HG03045 (cell line): Measurements from ENCODE around the gene HSD17B12.
"Not testable (repeated sequence)": the region's sequence is repeated elsewhere in the genome, so short reads cannot be mapped to it uniquely, and the experiment has no call there.

Source experiments
- ATAC-seq: cut with Tn5 transposase; IDR thresholded peaks from one replicate; pipeline ENCODE4 v1.9.1; 2021; ENCODE audit warnings: mild to moderate bottlenecking, moderate library complexity; ENCODE audit not compliant: unreplicated experiment

Gene HSD17B12

DNA sequence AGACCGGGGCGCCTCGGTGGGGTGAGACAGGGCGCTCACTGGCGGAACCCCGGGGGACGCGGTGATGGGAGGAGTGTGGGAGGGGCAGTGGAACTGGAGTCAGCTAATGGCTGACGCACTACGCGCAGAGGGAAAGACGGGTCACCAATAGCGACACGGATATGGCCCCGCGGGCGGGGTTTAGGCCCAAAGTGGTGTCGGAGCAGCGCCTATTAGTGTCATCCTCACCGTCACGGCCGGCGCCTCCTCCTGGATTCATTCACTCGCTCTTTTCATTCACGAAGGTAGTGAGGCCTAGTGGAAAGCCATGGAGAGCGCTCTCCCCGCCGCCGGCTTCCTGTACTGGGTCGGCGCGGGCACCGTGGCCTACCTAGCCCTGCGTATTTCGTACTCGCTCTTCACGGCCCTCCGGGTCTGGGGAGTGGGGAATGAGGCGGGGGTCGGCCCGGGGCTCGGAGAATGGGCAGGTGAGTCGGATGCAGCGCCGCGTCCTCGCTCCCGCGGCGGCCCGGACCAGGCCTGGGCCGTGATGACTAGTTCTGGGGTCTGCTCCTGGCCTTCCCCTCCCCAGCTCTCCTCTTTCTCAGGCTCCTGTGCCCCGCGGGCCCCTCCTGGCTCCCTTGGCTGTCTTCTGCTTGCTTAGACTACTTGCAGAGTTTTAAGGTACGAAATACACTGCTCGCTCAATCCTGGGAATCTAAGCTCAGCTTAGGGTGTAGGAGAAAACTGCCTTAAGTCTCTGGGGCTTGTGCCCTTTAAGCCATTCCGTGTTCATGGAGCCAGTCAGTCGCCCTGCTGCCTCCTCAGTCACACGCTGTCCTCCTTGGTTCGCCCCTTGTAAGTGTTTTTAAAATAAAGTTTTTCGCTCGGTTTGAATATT is at the start of gene HSD17B12:
Gene HSD17B12 (plus strand): TSS at position 218 of the 880 bp plus-strand sequence. CDS start 90 bp downstream, at position 308.
- peak; percentile 98 for ATAC-seq

DNA sequence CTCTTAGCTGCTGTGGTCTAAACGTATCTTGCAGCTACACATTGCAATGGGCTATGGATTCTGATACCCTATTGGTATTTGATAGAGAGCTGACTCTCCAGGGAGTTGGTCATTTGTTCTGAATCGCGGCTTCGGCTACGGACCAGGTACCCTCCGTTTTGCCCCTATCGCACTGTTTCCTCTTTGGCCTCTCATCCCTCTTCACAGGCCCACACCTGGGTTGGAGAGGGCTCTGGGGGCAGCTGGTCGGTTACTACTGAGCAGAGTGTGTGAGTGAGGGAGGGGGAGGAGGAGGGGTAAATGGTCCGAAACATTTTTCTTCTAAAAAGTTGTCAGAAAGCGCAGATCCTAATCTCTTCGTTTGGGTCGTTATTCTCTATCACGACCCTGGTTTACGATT is 48.8 kb upstream of the HSD17B12 start:
- no peak for ATAC-seq

DNA sequence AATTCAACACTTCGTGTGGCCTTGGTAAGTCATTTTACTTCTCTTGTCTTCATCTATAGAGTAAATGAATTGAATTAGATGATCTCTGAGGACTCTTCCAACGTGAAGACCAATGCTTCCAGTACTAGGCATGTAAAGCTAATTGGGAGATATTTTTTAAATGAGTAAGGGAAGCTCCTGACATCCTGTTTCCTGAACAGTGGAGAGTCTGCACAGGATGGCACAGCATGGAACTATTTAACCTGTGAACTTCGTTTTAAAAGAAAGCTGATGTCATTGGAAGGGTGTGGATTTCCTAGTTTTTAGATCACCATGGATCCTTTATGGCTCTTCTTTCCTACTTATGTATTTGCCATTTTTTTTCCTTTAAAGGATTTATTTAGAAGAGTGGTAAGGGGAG is 48.4 kb upstream of the HSD17B12 start:
- no peak for ATAC-seq

DNA sequence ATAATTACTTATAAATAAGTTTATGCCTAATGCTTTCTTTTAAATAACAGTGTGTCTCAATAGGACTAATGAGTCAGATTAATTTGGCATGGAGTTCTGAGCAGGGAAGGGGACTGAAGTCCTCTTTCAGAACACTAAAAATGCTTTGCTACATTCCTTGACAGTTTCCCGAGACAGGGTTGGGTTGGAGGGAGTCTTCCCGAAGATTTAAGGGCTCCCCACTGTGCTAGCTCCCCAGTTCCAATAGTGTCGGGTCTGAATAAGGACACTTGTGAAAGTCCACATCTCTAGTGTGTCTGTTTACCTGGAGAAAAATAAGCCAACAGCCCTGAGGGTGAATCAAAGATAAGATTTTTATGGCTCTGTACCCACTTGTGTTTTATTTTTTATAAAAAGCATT is 41.8 kb upstream of the HSD17B12 start:
- ATAC-seq, result no peak

DNA sequence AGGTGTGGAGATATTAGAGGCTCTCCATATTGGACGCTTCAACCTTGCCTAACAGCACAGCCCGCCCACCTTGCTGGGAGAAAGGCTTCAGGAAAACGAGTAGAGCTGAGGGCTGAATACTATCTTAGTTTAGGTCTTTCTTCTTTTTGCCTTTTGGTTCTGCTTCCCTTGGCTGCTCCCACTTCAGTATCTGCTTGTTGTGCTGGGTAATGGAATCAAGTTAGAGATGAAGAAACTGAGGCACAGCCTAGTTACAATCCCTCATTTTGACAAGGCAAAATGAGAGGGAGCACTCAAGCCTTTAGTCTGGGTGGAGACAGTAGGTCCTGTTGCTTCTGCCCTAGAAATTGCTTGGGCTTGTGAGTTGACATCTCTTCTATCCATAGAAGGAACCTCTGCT is 41.3 kb upstream of the HSD17B12 start:
- no peak for ATAC-seq

DNA sequence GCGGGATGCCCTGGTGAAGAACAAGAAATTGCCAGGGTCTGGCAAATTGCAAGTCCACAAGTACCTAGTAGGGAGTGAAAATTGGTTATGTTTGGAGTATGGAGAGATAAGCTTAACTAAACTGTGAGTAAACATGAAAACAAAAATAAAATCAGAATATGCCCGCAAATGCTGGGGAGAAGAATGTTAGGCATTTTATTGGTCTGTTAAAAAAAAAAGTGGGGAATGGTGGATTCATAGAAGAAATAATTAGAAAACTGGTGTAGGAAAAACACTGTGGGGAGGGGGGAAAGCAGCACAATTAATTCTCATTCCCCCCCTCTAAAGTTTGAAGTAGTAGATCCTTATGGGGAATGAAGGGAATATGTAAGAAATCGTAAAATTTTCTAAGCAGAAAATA is 40.6 kb upstream of the HSD17B12 start:
- ATAC-seq, result no peak

DNA sequence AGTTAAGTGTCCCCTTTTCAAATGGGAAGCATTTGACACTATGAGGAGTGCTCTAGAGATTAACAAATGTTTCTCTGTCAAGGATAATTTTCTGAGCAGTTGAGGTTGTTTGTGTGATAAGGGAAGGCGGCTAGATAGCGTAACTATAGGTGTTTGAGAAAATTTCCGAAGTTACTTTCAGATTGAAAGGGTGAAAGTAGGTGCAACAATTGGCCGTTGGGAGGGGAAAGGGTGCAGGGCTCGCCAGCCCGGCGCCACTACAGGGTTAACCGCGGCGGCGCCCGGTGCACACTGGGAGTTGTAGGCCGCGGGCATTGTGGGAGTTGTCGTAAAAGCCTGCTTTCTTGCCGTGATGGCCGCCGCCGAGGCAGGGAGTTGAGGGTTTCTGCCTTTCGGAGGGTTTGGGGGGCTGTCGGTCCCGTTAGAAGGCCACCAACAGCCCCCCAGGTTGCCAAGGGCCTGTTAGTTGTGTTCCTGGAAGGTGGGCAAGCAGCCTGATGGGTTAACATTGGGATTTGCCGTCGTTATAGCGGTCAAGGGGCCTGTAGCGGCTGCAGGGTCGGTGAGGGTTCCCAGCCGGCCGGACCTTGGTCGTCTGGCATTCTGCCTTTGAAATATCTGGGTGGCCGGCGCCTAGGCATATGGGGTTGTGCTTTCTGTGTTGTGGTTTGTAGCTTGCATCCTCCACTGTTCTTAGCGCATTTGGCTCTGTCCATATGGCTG is 36.5 kb upstream of the HSD17B12 start:
- peak; percentile 100 for ATAC-seq

DNA sequence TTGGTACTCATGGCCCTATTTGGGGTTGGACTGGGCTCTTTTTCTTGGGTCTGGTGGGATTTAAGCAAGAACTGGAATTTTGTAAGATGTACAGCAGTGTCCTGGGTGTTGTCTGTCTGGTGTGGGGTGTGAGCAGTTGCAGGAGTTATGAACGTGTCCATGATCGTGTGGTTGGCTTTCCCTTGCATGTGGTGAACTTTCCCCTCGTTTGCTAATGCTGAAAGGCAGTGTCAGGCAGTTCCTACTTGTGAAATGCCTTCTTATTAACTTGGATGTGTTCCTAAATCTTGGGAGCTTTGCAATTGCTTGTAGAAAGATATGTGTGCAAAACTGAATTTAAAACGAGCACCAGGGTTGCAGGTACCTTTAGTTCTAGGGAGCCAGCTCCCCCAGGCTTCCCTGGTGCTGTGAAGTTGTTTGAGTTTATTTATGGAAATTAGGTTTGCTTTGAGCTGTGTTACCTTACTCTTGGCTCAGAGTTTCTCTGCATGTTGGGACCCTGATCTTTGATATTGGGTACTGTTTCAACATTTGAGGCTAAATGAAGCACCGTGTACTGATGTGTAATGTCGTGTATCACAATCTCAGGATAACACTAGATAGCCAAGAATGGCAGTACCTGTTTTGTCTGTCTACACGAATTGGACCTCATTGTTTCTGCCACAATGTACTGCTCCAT is 35.8 kb upstream of the HSD17B12 start:
- ATAC-seq, result no peak

DNA sequence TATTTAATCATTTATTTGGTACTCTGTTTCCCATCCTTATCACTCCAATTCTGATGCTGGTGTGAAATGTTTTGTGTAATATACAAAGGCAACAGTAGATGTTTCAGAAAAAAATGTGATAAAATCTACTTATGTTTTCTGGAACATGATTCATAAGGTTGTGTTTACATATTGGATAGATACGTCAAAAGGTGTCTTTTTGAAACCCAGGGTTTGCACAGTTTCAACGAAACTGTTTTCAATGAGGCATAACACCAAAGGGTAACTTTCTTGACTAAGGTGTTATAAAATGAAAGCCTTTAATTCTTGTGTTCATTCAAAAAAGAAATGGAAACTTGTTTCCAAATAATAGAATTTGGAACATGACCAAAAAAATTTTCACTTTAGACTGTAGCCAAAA is 33.8 kb upstream of the HSD17B12 start:
- ATAC-seq, result no peak

DNA sequence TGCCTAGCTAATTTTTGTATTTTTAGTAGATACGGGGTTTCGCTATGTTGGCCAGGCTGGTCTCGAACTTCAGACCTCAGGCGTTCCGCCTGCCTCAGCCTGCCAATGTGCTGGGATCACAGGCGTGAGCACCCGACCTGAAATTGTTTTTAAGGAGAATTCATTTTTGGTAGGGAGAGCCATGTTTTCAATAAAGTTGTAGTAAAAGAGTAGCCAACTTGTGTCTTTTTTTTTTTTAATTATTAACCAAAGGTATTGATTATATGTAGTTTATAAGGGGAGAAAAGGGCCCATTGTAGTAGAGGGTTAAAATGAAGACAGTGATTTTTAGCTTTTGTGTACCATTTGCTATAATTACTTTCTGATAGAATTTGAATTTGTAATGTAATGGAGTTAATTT is 31.6 kb upstream of the HSD17B12 start:
- no peak for ATAC-seq

DNA sequence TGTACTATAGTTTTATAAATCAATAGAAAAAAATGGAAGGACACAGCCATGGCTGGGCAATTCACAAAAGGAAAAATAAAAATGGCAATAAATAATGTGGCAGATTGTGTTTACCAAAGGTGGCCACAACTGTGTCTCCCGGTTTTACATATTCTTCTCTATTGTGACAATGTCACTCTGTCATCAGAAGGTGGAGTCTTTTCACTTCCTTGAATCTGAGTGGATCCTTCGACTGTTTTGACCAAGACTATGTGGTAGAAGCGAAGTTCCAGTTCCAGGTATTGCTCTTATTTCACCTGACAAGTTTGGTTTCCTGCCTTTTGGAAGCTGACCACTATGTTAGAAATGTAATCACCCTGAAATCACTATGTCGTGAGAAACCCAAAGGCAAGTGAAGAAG is 31.0 kb upstream of the HSD17B12 start:
- no peak for ATAC-seq

DNA sequence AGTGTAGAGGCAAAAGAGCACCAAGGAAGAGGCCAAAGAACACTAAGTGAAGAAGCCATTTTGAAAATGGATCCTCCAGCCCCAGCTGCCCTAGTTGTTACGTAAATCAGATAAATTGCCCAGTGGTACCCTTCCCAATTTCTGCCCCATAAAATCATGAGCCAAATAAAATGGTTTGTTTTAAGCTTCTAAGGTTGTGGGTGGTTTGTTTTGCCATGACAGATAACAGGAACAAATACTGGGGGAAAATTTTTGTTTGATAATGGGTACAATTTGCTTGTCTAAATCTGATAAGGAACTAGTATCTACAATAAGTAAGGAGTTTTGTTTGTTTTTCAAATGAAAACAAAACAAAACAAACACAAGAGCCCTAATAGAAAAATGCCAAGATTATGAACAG is 30.6 kb upstream of the HSD17B12 start:
- ATAC-seq, result no peak

DNA sequence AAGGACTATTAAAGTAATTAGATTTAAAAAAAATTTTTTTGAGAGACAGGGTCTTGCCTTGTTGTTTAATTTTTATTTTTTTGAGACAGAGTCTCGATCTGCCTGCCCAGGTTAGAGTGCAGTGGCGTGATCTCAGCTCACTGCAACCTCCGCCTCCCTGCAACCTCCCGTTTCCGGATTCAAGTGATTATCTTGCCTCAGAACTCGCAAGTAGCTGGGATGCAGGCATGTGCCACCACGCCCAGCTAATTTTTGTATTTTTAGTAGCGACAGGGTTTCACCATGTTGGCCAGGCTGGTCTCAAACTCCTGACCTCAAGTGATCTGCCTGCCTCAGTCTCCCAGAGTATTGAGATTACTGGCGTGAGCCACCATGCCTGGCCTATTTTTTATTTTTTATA is 17.5 kb upstream of the HSD17B12 start:
- ATAC-seq, result not testable (repeated sequence)

DNA sequence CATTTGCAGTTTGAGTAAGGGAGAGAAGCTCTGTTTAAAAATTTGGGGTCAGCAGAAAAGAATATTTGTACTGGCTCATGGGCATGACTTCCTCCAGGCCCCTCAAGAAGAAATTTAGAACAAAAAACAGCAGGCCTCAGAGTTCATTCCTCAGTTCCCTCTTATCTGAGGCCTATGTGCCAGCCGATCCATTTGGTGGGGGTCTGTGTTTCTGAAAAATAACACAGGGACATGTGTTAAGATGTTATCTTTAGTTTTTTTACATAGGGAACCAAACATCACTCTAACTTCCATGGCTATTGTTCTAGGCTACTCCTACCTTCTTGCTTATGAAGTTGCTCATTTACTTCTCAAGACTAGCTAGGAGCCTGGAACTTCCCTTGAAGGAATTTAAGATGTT is 16.2 kb upstream of the HSD17B12 start:
- ATAC-seq, result no peak

DNA sequence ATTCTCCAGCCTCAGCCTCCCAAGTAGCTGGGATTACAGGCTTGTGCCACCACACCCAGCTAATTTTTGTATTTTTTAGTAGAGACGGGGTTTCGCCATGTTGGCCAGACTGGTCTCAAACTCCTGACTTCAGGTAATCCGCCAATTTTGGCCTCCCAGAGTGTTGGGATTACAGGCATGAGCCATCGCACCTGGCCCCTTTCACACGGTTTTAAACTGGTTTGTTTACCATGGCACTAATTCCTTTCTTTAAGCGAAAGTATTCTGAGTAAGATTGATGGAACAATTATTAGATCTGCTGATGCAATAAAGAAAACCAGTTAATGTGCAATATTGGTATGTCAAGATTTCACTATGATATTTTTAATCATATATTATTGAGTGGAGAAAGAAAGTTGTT is 9.3 kb upstream of the HSD17B12 start:
- not testable (repeated sequence) for ATAC-seq

DNA sequence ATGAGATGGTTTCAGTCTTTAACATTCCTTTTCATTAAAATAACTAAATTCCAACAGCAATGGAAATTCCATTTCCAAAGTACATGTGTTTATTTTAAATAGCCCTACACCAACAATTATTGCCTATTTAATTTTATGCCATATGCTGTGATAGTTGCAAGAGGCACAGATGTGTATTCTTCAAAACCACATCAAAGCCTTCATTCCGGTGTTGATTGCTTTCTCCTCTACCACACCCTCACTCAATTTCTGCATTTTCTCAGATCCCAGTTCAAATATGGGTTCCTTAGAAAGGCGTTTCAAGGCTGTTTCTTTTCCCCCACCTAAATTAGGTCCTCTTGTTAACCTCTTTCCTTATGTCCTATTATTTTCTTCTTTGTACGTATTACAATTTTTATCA is 6.0 kb upstream of the HSD17B12 start:
- no peak for ATAC-seq

DNA sequence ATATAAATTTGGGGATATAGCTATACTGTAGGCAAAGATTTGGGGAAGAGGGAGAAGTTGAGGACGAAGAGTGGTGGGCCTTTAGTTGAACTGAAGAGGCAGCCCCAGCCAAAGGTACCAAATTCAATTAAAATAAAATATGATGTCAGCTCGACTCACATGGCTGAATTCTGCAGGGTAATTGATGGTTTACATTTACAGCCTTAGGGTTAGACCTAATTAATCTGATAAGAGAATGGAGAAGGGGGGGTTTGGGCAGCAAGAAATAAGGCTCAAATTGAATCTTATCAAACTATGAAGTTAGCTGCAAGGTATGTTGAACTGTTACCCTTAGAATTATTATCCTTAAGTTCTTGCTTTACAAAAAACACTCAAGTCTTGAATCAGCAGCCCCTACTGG is 3.6 kb upstream of the HSD17B12 start:
- no peak for ATAC-seq

DNA sequence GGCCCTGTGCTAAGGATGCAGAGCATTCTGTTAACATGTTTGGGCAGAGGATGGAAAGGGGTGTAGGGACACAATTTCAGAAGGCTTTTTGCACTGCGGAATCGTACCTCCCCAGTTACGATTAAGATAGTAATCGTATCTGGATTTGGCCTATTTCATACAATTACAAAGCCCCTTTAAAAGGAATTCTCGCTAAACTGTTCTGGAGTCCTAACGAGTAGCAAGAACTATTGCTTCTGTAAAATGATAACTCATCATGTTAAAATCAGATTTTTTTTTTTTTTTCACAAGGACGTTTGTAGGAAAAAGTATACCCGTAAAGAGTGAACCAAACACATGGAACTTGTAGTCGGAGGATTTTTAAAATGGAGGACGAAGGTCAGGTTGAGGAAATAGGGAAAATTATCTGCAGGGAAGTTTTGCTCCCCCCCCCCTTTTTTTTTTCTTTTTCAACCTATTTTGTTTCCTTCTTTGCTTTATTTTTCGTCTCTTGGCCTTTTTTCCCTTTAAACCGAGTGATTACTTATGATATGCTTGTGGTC is 934 bp downstream of the HSD17B12 start:
- ATAC-seq, result no peak

DNA sequence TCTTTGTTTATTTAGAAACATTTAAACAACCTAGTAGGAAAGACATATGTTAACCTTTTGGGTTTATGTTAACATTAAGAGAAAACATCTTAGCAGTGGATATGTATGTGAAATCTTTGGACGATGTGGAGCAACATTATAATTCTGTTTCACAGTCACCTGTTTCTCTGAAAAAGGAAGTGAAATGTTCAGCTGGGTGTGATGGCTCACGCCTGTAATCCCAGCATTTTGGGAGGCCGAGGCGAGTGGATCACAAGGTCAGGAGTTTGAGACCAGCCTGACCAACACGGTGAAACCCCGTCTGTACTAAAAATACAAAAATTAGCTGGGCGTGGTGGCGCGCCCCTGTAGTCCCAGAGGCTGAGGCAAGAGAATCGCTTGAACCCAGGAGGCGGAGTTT is 1.5 kb downstream of the HSD17B12 start:
- not testable (repeated sequence) for ATAC-seq

DNA sequence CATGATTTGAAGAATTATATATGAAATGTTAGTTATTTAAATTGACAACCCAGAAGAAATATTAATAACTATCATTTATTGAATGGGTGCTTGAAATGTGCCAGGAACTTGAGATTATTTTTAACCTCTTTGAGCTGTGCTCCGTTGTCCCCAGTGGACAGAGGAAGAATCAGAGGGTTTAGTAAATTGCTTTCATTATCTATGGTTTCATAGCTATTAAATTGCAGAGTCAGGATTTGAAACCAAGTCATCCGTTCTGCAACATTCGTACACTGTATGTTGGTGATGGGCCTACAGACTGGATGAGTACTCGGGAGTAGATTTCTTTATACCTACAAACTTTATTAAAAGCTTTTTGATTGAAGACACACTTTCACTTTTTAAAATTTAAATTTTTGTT is 4.9 kb downstream of the HSD17B12 start:
- no peak for ATAC-seq

DNA sequence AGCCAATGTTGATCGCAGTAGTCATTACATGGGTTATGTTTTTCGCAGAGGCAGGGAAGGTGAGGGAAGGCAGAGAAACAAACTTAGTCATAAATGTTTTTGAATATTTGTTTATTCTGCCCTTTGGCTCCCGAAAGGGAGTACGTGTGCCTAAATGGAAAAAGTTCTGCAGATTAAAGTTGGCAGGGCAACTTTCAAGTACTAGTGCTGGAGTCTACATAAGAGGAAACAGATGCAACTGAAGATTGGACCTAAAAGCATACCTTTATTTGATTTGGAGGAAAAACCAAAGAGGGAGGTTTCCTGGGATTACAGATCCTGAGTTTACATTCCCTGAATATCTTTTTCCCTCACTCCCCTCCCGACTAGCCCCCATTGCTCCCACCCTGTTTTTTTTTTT is 5.7 kb downstream of the HSD17B12 start:
- no peak for ATAC-seq
